HG03097 (cell line): ENCODE measurements around the gene MDM2.

Source experiments
- ATAC-seq: cut with Tn5 transposase; IDR thresholded peaks from one replicate; pipeline ENCODE4 v1.9.1; 2021; ENCODE audit not compliant: unreplicated experiment, low FRiP score

The MDM2 gene

DNA sequence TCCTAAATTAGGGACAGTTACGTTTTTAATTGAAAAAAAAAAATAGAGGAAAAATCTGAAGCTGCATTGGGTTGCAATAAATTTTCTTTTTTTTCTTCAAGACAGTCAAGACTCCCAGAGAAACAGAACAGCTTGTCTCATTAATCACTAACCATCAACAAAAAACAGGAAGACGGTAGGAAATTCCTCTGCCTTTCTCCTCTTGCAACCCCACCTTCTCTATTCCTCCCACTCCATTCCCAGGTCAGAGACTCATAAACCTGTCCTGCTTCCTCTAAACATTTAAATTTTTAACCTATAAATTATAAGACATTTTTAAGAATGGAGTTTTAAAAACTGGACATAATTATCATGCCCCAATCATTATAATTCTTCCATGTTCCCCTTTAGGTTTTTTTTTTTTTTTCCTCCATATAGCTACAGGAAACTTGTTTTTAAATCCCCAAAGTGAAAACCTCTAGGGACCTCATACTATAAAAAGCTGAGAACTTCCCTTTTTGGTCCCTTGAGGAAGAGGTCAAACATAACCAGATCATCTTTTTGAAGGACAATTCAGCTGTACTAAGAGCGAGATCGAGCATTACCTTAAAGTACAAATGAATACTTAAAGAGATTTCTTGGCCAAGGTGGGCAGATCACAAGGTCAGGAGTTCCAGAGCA, 89.0 kb downstream of the MDM2 start:
- ATAC-seq = no peak

DNA sequence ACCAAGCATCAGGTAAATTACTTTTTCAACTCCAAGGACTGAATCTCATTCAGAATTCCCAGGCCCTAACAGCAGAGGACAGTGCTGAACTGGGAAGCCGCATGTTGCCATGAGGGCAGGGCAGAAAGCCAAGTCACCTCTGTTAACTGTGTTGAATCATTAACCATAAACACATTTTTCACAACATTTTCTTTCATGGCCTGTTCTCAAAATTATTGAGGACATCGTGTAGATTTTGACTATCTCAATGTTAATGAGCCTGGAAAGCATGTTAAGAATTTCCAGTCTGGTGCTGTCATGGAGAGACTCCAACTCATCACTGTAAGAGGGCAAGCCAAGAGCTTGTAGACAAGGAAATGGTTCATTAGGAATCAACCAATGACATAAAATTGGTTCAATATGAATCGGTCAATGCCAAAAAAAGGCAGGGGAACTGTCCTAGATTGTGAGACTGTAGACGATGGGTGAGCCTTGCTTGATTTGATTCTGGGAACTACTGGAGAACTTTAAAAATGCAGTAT, 91.3 kb downstream of the MDM2 start:
- ATAC-seq = no peak

DNA sequence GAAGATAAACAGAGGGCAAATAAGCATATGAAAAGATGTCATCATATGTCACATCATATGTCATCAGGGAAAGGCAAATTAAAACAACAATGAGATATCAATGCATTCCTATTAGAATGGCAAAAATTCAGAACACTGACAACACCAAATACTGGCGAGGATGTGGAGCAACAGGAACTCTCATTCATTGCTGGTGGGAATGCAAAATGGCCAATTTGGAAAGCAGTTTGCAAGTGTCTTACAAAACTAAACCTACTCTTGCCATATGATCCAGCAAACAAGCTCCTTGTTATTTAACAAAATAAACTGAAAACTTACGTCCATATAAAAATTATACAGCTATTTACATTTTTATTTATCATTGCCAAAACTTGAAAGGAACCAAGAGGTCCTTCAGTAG, 92.3 kb downstream of the MDM2 start:
- ATAC-seq = no peak
